GM12864 (cell line): Measurements from ENCODE around the gene ADGRG3.

Experiments used
- DNase-seq: peaks from one replicate; pipeline ENCODE4 v3.0.0-alpha.2; 2011; ENCODE audit warnings: low read depth
- H3K4me3 ChIP-seq: 2 replicates; pipeline ENCODE4 v1.5.1; 2011; ENCODE audit warnings: mild to moderate bottlenecking, low read depth, low read length, control low read depth
- CTCF ChIP-seq: IDR thresholded peaks from 2 replicates; pipeline ENCODE4 v1.5.1; 2011; ENCODE audit warnings: low read depth, mild to moderate bottlenecking, moderate library complexity, low read length, control low read depth, inconsistent platforms; ENCODE audit errors: missing control alignments

The ADGRG3 gene

GRCh38 chr16:57695680-57696069 is 27.6 kb downstream of the ADGRG3 start:
- DNase-seq, result no peak
- no peak for TF ChIP-seq CTCF
- no peak overlapping the region for H3K4me3 ChIP-seq

GRCh38 chr16:57696240-57696639 is 28.1 kb downstream of the ADGRG3 start:
- no peak overlapping the region for H3K4me3 ChIP-seq
- TF ChIP-seq CTCF, result no peak
- DNase-seq, result no peak

- DNase-seq, result no peak
- TF ChIP-seq CTCF, result no peak
- H3K4me3 ChIP-seq, result no peak overlapping the region
Observed at GRCh38 chr16:57697896-57698537, 29.9 kb downstream of the ADGRG3 start.

GRCh38 chr16:57698812-57699405 is 30.8 kb downstream of the ADGRG3 start:
- H3K4me3 ChIP-seq, result no peak overlapping the region
- no peak for TF ChIP-seq CTCF
- DNase-seq, result no peak

GRCh38 chr16:57699481-57699880 is 31.4 kb downstream of the ADGRG3 start:
- H3K4me3 ChIP-seq, result no peak overlapping the region
- no peak for DNase-seq
- TF ChIP-seq CTCF, result no peak

- no peak for TF ChIP-seq CTCF
- DNase-seq, result no peak
- H3K4me3 ChIP-seq, result no peak overlapping the region
Observed at GRCh38 chr16:57699899-57700298, 31.8 kb downstream of the ADGRG3 start.

- TF ChIP-seq CTCF, result no peak
- no peak overlapping the region for H3K4me3 ChIP-seq
- DNase-seq, result no peak
Observed at GRCh38 chr16:57700781-57701551, 32.9 kb downstream of the ADGRG3 start.
